GM12878 (cell line): ENCODE results near the gene EBF3. TPM values are rescaled to one million over a fixed set of nuclear protein-coding genes. Genes with fewer than 3 reads are reported as not detected.

ENCODE experiments used
- BMI1 ChIP-seq: fragments of 450-650 bp; IDR thresholded peaks from 2 replicates; pipeline ENCODE4 v1.6.1; 2016; ENCODE audit warnings: mild to moderate bottlenecking, moderate library complexity, borderline replicate concordance
- CHD4 ChIP-seq: fragments of 200-600 bp; sonication (generic); IDR thresholded peaks from 2 replicates; pipeline ENCODE4 v1.6.1; 2016; ENCODE audit warnings: mild to moderate bottlenecking
- NFXL1 ChIP-seq: fragments of 450-650 bp; IDR thresholded peaks from 2 replicates; pipeline ENCODE4 v1.6.1; 2017; ENCODE audit warnings: antibody characterized with exemption, mild to moderate bottlenecking, borderline replicate concordance
- POLR2AphosphoS2 ChIP-seq: IDR thresholded peaks from 2 replicates; pipeline ENCODE4 v1.6.1; 2011; ENCODE audit warnings: low read depth, mild to moderate bottlenecking, low read length, improper control_type of control experiment, moderate library complexity
- SPI1 ChIP-seq: IDR thresholded peaks from 2 replicates; pipeline ENCODE4 v1.6.1; 2011; ENCODE audit warnings: low read depth, mild to moderate bottlenecking, low read length, moderate library complexity, borderline replicate concordance; ENCODE audit not compliant: insufficient read depth
- polyA plus RNA-seq, 11 experiments: library from polyadenylated mRNA; depleted of rRNA in 4 of 11; unstranded in 6 of 11; stranded (reverse) in 5 of 11; fragments of >200 nt; fragmentation: Nextera tagmentation in 4 of 11; fragmentation: Illumina TruSeq in 1 of 11; extraction: Ambion mirVana in 4 of 11; extraction: Trizol in 1 of 11; gene quantifications; 1 replicate in 1 of 11; 2 replicates in 10 of 11; pipeline versions ENCODE4 v1.2.1 to v1.2.3, GENCODE V29; 2011 to 2016; ENCODE audit warnings: inconsistent platforms in 2 of 11, missing spikeins in 2 of 11, low read depth in 1 of 11
- total RNA-seq, 4 experiments: library from RNA; depleted of rRNA in 3 of 4; stranded (reverse); fragments of >200 nt in 3 of 4; fragmentation: Illumina TruSeq in 1 of 4; extraction: Trizol in 1 of 4; gene quantifications; 2 replicates each; pipeline versions ENCODE4 v1.2.1 to v1.2.3, GENCODE V29; 2013 to 2021
- TF ChIP-seq, protein P1 (sequence below): fragments of 450-650 bp; formaldehyde crosslinking; IDR thresholded peaks from 2 replicates; pipeline ENCODE4 v1.4.0; 2022; ENCODE audit warnings: mild to moderate bottlenecking, moderate library complexity
- TF ChIP-seq, protein P2 (sequence below): fragments of 450-650 bp; IDR thresholded peaks from 2 replicates; pipeline ENCODE4 v1.6.1; 2014; ENCODE audit warnings: mild to moderate bottlenecking
- TF ChIP-seq, protein P3 (sequence below): fragments of 450-650 bp; IDR thresholded peaks from 2 replicates; pipeline ENCODE4 v1.6.1; 2016; ENCODE audit warnings: mild to moderate bottlenecking

EBF3 gene
- total and polyA plus RNA-seq, 10 of the 15 experiments (the other 5 are each of a cell fraction or from before 2014, with no cell fraction given) = not detected

DNA sequence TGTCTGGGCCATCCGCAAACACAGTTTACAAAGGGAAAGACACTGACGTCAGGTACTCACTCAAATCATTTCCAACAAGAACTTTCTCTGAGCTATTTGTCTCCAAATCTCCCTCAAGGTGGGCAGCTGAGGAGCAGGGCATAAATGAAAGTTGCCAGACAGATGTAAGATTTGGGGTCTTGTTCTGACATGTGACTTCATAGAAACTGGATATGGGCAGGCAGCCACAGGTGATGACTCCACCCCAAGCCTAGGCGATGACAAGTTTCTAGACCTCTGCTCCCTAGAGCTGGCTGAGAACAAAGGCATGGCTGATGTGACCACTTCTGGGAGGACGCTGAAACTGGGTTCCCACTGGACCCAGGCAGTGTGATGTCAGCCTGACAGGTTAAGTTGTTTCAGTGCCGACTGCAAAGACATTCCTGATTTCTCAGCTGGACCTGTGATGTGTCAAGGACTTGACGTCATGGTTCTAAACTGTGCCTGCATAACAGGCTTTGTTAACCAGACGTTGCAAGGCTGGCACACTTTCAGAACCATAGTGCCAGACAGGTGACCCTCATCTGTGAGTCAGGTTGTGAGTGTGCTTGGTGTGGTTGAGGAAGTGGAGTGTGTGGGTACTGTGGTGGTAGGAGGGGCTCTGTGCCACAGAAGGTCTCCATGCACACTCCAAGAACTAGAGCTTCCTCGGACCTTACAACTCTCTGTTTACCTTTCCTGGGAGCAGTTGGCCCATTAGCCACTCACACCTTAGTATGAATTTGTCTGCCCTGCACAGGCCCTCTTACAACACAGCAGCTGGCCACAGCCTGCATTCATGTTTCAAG lies 39.9 kb upstream of the EBF3 start (continued):
- TF ChIP-seq, protein P1, sequence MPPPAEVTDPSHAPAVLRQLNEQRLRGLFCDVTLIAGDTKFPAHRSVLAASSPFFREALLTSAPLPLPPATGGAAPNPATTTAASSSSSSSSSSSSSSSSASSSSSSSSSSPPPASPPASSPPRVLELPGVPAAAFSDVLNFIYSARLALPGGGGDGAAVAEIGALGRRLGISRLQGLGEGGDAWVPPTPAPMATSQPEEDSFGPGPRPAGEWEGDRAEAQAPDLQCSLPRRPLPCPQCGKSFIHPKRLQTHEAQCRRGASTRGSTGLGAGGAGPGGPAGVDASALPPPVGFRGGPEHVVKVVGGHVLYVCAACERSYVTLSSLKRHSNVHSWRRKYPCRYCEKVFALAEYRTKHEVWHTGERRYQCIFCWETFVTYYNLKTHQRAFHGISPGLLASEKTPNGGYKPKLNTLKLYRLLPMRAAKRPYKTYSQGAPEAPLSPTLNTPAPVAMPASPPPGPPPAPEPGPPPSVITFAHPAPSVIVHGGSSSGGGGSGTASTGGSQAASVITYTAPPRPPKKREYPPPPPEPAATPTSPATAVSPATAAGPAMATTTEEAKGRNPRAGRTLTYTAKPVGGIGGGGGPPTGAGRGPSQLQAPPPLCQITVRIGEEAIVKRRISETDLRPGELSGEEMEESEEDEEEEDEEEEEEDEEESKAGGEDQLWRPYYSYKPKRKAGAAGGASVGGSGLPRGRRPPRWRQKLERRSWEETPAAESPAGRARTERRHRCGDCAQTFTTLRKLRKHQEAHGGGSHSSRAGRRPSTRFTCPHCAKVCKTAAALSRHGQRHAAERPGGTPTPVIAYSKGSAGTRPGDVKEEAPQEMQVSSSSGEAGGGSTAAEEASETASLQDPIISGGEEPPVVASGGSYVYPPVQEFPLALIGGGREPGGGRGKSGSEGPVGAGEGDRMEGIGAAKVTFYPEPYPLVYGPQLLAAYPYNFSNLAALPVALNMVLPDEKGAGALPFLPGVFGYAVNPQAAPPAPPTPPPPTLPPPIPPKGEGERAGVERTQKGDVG (CRISPR knock-in tag) = no peak
- no peak for TF ChIP-seq CHD4
- no peak for TF ChIP-seq NFXL1
- TF ChIP-seq, protein P2, sequence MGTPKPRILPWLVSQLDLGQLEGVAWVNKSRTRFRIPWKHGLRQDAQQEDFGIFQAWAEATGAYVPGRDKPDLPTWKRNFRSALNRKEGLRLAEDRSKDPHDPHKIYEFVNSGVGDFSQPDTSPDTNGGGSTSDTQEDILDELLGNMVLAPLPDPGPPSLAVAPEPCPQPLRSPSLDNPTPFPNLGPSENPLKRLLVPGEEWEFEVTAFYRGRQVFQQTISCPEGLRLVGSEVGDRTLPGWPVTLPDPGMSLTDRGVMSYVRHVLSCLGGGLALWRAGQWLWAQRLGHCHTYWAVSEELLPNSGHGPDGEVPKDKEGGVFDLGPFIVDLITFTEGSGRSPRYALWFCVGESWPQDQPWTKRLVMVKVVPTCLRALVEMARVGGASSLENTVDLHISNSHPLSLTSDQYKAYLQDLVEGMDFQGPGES = no peak
- TF ChIP-seq SPI1 = no peak
- TF ChIP-seq POLR2AphosphoS2 = no peak
- no peak for TF ChIP-seq BMI1
- TF ChIP-seq, protein P3, sequence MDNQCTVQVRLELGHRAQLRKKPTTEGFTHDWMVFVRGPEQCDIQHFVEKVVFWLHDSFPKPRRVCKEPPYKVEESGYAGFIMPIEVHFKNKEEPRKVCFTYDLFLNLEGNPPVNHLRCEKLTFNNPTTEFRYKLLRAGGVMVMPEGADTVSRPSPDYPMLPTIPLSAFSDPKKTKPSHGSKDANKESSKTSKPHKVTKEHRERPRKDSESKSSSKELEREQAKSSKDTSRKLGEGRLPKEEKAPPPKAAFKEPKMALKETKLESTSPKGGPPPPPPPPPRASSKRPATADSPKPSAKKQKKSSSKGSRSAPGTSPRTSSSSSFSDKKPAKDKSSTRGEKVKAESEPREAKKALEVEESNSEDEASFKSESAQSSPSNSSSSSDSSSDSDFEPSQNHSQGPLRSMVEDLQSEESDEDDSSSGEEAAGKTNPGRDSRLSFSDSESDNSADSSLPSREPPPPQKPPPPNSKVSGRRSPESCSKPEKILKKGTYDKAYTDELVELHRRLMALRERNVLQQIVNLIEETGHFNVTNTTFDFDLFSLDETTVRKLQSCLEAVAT = no peak
